NAMALWA (cell line): ENCODE measurements around the gene BMAL1.
A peak's percentile ranks its signal among the peaks of the same experiment; 100 is the strongest.

Experiments
- DNase-seq: peaks from one replicate; pipeline ENCODE4 v3.0.0-alpha.2; 2015; ENCODE audit warnings: low spot score

The BMAL1 gene

DNA sequence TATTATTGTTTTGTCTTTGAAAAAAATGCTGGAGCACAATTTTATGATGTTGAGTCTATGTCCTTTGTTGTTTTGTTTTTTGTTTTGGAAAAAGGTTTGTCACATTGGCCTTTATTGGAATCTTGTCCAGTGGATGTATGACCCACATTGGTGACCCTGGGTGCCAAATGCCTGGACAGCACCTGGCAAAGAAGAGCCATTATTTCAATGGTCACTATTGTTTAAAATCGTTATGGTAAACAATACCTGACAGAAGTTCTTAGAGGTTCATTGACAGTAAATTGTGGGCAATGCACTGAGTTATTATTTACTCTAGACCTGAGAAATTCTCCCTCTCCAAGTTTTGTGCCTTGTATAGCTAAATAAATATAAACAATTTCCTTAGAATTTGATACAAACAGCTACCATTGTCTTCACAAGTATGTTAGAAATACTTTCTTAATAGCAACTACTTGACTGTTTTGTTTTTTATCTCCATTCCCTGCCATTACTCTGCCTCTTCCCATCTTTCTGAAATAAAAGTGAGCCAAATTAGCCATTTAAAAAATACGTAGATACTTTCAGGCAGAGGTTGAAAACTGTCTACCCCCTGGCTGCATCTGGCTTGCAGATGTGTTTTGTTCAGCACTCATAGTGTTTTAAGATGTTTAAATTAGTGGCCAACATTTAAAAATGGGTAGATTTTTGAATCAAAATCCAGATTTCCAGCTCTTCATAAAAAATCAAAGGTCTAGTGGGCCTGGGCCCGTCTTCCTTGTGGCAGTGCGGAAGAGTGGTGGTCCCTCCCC, 39.9 kb downstream of the BMAL1 start:
- DNase-seq = no peak

DNA sequence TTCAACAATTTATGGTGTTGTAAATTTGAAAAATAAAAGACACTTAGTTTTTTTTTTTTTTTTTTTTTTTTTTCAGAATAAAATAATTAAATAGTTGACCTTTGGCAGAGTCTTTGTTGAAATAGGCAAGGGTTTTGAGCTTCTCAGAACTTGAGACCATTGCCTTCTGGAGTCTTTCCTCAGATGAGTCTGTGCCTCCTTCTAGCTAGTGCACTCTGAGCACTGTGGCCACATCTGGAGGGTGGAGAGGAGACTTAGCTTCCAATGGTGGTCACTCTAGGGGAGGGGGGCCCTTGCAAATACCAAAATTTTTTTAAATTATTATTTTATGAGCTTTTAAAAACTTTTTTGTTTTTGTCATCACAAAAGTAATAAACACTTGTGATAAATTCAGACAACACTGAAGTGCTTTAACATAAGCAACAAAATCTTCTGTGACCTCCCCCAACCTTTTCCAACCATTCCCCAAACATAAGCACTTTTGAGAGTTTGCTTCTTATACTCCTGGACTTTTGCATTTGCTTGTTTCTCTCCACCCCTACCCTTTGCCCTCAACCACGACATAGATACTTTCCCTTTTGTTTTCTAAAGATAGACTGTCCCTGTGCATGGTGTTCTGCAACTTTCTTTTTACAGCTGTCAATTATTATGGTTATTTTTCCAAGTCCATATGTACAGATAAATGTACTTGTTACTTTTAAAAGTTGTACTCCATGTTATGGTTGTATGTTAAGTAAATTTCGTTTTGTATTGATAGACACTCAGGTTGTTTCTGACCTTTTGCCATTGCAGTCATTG, 41.1 kb downstream of the BMAL1 start:
- no peak for DNase-seq

GRCh38 chr11:13320688-13321087, 43.1 kb downstream of the BMAL1 start:
- DNase-seq = no peak

GRCh38 chr11:13321431-13321830, 43.8 kb downstream of the BMAL1 start:
- no peak for DNase-seq

- DNase-seq = no peak
These were observed 46.6 kb downstream of the BMAL1 start for GRCh38 chr11:13324141-13324540.

DNA sequence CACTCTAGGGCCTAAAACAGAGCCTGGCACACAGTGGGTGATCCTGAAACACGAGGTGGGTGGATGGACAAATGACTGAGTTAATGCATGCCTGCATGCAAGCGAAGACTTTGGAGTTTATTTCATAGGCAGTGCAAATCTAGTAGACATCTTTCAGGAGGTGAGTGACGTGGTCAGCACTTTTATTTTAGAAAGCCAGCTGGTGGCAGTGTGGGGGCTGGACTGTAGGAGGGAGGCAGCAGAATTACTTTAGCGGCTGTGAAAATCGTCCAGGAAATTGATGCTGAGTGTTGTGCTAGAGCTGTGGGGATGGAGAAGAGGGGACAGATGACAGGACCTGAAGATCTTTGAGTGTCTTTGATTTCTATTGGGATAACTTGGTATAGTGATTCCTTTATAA, 47.1 kb downstream of the BMAL1 start:
- no peak for DNase-seq

DNA sequence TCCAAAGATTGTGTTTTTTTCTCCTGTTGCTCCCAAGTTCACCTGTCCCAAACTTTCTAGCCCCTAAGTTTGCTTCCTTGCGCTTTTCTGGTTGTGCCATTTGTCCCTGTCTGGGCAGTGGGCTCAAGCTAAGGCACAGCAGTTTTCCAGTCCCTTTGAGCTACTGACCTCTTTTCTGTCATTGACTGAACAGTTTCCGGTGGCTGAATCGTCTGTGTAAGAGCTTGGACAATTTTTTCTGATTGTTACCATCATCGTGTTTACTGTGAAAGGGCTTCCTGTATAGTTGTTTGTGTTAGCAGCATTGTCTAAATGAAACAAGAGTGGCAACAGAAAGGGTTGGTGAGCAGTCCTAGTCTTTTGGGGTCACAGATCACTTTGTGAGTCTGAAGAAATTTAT, 49.8 kb downstream of the BMAL1 start:
- DNase-seq = no peak

DNA sequence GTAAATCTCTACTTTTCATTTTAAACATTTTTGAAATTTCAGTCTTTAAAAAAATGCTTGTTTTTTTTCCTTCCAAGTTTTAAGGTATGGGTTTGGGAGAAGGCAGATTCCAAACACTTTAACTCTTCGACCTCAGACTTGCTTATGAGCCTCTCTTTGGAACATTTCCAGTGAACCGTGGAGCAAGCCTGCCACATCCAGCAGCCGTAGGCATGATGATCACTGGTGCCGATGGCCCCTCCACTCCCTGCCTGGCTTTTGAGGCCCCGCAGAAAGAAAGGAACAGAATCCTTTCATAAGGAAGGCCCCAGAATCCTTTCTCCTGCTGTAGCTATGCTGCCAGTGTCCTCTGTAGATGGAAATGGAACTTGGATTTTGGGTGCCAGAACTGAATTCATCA, 50.7 kb downstream of the BMAL1 start:
- no peak for DNase-seq

- DNase-seq = no peak
These were observed 52.2 kb downstream of the BMAL1 start for GRCh38 chr11:13329670-13330356.

GRCh38 chr11:13332124-13332523, 54.5 kb downstream of the BMAL1 start:
- no peak for DNase-seq

DNA sequence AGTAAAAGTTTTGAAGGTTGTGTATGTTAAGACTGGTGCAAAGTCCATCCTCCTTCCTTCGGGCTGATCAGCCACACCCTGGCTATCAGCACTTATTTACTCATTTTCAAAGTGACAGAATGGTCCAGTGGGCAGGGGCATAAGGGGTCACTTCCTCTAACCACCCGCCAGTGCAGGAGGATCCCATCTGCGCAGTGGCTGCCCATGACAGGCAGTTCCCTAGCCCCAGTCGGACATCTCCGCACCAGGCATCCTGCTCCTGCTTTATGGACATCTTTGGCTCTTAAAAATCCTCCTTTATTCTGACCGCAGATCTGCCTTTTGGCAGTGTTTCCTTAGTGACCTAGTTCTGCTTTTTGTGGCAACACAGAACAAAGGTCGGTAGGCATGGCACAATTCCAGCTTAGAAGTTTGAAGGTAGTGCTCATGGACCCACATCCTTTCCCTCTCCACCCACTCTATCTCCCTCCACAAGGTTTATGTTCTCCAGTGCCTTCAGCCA, 55.9 kb downstream of the BMAL1 start:
- DNase-seq = no peak

DNA sequence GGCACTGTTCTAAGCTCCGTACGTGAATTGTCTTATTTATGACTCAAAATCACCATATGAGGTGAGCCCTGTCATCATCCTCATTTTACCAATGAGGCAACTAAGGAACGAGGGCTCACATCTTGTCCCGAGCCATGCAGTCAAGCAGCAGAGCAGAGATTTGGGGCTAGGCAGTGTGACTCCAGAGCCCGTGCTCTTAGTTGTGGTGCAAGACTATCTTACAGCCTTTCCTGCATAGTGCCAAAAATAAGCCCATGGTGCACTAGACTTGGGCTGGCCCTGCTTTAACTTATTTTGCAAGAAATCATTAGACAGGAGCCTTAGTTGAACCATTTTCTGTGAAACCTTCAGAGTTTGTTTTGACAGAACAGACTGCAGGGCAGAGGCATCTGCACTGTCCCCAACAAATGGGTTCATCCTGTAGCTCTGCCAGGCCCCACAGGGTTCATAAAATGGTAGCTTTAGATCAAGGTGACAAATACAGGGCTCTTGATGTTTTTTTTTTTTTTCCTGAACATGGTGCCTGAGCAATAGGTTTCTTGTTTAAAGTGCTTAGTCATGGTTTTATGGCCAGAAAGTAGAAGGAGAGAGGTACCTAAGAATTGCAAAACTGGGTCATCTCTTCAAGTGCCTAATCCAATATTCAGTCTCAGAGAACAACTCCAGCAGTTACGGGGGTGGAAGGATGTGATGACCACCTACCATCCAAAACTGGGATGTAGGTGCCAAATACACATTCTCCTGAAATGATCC, 56.6 kb downstream of the BMAL1 start:
- no peak for DNase-seq

DNA sequence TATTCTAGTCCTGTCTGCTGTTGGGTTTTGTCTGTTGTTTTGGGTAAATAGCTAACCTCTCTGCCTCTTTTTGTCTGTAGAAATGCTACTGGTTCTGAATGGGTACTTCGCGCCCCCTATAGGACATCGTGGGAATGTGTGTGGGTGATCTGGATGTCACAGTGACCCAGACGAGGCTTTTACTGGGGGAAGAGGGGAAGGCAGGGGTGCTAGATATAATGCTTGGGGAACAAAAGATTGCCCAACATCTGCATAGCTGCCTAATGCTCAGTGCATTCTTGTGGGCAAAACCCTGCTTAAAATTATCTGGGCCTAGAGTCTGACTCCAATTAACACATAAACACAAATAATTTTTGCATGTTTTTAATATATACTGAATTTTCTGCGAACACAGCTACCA, 57.7 kb downstream of the BMAL1 start:
- peak; percentile 78 for DNase-seq

GRCh38 chr11:13336246-13336878, 58.8 kb downstream of the BMAL1 start:
- DNase-seq = no peak

DNA sequence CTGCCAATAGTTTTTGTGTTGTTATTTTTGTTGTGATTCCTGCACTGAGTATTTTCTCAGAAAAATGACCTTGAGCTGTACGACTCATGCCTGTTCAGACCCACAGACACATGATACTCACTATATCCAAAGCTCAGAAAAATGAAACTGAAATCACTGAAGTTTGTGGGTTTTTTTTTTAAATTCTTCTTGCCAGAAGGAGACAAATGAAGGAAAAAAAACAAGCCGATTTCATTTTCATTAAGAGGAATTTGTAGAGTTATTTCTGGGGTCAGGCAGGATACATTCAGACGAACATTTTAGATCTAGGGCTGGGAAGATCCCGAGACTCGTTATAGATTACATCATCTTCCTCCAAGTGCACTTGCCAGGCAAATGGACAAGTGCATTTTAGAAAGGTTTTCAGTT, 60.4 kb downstream of the BMAL1 start:
- no peak for DNase-seq

- no peak for DNase-seq
These were observed 61.0 kb downstream of the BMAL1 start for GRCh38 chr11:13338427-13339069.

GRCh38 chr11:13339195-13340153, 61.9 kb downstream of the BMAL1 start:
- no peak for DNase-seq

DNA sequence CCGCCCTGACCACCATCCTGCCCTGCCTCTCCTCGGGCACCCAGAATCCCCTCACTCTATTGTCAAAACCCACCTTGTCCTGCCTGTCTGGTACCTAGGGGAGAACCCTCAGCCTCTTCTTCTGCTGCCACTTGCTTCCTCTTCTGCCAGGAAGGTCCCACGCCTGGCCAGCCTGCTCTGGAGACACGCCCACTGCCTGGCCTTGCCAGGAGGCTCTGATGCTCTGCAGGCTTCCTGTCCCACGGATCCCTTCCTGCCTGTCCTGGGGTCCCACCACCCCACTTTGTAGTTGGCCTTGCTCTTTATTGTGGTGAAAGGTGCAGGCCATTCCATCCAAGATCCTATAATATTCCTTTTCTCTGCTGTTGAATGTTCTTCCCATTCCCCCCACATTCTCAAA, 63.4 kb downstream of the BMAL1 start:
- no peak for DNase-seq

- DNase-seq = no peak
These were observed 65.5 kb downstream of the BMAL1 start for GRCh38 chr11:13343067-13343466.
